T-helper 2 cell (primary cell): ENCODE measurements around the gene SPRR2E.
"Not testable (repeated sequence)": the region's sequence is repeated elsewhere in the genome, so short reads cannot be mapped to it uniquely, and the experiment has no call there.

Source experiments
- DNase-seq, 5 experiments: peaks; one replicate each; pipeline versions ENCODE4 v3.0.0 to v3.0.0-alpha.2; 2012 to 2022

The SPRR2E gene

GRCh38 chr1:153058826-153059784 is 35.2 kb downstream of the SPRR2E start:
- no peak for DNase-seq

GRCh38 chr1:153058154-153058553 is 36.2 kb downstream of the SPRR2E start:
- DNase-seq: no peak

- DNase-seq: no peak
Measured at GRCh38 chr1:153057375-153057774, 37.0 kb downstream of the SPRR2E start, which contains the start of gene SPRR2A. SPRR2A (minus strand) TSS chr1:153057512; CDS start chr1:153056735, 777 bp downstream.

GRCh38 chr1:153056111-153056510 is 38.2 kb downstream of the SPRR2E start:
- not testable (repeated sequence) for DNase-seq

- no peak for DNase-seq
Measured at GRCh38 chr1:153049211-153049610, 45.1 kb downstream of the SPRR2E start.
